HG03159 (cell line): Measurements from ENCODE around the gene CTLA4.

ENCODE experiments used
- ATAC-seq: cut with Tn5 transposase; IDR thresholded peaks from one replicate; pipeline ENCODE4 v1.9.1; 2021; ENCODE audit warnings: mild to moderate bottlenecking, moderate library complexity; ENCODE audit not compliant: unreplicated experiment

The CTLA4 gene

GRCh38 chr2:203889944-203890343 is 22.4 kb downstream of the CTLA4 start:
- ATAC-seq: no peak

GRCh38 chr2:203890733-203891132 is 23.2 kb downstream of the CTLA4 start:
- no peak for ATAC-seq

- no peak for ATAC-seq
These were observed 23.9 kb downstream of the CTLA4 start for GRCh38 chr2:203891474-203891873.

- ATAC-seq: no peak
These were observed 24.6 kb downstream of the CTLA4 start for GRCh38 chr2:203892207-203892606.

GRCh38 chr2:203893401-203893800 is 25.8 kb downstream of the CTLA4 start:
- ATAC-seq: no peak

- ATAC-seq: no peak
These were observed 26.3 kb downstream of the CTLA4 start for GRCh38 chr2:203893840-203894239.

- peak; percentile 58 for ATAC-seq
These were observed 26.7 kb downstream of the CTLA4 start for GRCh38 chr2:203894262-203894661.

GRCh38 chr2:203897544-203897943 is 30.0 kb downstream of the CTLA4 start:
- ATAC-seq: no peak

- no peak for ATAC-seq
These were observed 31.1 kb downstream of the CTLA4 start for GRCh38 chr2:203898657-203899056.

GRCh38 chr2:203900253-203900652 is 32.7 kb downstream of the CTLA4 start:
- ATAC-seq: no peak

GRCh38 chr2:203904022-203904421 is 36.5 kb downstream of the CTLA4 start:
- ATAC-seq: no peak

GRCh38 chr2:203905656-203906055 is 38.1 kb downstream of the CTLA4 start:
- no peak for ATAC-seq

GRCh38 chr2:203908066-203908796 is 40.7 kb downstream of the CTLA4 start:
- ATAC-seq: no peak

- no peak for ATAC-seq
These were observed 41.2 kb downstream of the CTLA4 start for GRCh38 chr2:203908797-203909185.

GRCh38 chr2:203909261-203909967 is 41.8 kb downstream of the CTLA4 start:
- ATAC-seq: no peak

- no peak for ATAC-seq
These were observed 42.4 kb downstream of the CTLA4 start for GRCh38 chr2:203909974-203910373.

- ATAC-seq: no peak
These were observed 46.4 kb downstream of the CTLA4 start for GRCh38 chr2:203913947-203914346.

GRCh38 chr2:203914546-203915182 is 47.1 kb downstream of the CTLA4 start:
- no peak for ATAC-seq

- ATAC-seq: no peak
These were observed 47.7 kb downstream of the CTLA4 start for GRCh38 chr2:203915256-203915655.

- no peak for ATAC-seq
These were observed 49.2 kb downstream of the CTLA4 start for GRCh38 chr2:203916756-203917155.

GRCh38 chr2:203918264-203918663 is 50.7 kb downstream of the CTLA4 start:
- no peak for ATAC-seq

GRCh38 chr2:203918839-203919238 is 51.3 kb downstream of the CTLA4 start:
- no peak for ATAC-seq
